ENCODE measurements around the gene FAM20A.
"Not testable (repeated sequence)": the region's sequence is repeated elsewhere in the genome, so short reads cannot be mapped to it uniquely, and the experiment has no call there.

The FAM20A gene

DNA sequence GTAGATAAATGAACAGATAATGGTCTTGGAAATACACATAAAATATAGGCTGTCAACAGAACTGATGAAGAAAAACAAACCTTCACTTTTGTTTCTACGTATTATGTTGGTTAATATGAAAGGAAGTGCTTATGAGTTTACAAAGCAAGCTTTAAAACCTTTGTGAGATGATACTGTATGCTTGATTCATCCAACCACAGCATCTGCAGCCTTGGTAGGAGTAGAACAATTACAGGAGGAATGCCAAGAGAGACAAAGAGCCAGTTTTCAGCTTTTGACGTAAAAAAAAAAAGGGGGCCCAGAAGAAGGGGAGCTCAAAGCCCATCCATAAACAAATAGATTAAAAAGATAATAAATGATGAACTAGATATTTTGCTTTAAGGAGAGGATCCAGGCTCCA is 13.3 kb downstream of the FAM20A start:
- DNase-seq = no peak

- no peak for DNase-seq
Observed at GRCh38 chr17:68587026-68587425, 14.1 kb downstream of the FAM20A start.

DNA sequence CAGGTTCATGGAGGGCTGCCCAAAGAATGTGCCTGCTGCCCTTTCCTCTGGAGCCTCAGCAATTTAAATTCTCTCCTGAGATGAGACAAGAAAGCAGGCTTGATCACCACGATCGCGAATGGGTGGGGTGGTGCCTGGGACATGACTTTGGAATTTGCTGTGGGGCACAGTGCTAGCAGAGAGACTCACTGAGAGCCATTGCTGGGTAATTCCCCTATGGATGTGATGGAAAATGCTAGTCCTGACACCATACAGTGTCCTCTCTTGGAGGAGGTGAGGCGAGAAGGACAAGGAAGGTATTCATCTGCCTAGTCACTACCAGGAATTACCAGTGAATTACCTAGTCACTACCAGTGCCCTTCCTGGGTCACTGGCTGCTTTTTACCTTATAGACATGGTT is 15.5 kb downstream of the FAM20A start:
- no peak for DNase-seq

DNA sequence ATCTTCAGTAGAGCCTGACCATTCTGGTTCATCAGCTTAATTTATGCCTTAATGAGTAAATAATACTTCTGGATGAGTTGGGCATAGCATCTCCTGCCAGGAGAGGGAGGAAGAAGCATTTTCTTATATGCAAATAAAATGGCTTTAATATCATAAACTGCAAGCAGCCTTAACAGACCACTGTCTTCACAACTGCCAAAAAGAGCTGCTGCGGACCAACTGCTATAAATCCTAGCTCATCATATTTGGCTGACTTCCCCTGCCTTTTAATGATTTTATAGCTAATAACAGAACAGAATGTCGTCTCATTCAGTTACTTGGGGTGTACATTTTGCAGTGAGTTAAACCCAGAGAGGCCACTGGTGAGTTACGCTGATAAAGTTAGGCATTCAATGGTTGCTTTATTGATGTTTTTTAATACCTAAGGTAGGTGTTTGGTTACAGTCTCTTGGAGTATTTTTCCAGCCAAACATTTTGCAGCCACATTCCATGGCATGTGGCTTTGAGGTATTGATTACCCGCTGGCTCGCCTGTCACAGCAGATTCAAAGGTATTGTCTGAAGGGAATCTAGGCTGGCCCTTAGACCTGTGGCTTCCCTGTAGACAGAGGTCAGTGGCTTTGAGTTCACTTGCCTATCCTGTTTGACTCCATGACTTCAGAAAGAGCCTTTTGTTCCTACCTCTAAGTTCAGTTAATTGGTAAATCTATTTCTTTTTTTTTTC is 16.4 kb downstream of the FAM20A start:
- no peak for DNase-seq

DNA sequence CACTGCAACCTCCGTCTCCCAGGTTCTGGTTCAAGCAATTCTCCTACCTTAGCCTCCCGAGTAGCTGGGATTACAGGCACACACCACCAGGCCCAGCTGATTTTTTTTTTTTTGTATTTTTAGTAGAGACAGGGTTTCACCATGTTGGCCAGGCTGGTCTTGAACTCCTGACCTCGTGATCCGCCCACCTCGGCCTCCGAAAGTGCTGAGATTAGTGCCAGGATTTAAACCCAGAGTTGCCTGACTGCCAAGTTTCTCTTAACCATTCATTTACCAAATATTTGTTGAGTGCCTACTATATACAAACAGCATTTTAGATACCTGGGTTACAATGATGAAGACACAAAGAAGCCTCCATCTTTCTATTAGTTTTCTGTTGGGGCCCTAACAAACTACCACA is 18.3 kb downstream of the FAM20A start:
- DNase-seq = not testable (repeated sequence)

DNA sequence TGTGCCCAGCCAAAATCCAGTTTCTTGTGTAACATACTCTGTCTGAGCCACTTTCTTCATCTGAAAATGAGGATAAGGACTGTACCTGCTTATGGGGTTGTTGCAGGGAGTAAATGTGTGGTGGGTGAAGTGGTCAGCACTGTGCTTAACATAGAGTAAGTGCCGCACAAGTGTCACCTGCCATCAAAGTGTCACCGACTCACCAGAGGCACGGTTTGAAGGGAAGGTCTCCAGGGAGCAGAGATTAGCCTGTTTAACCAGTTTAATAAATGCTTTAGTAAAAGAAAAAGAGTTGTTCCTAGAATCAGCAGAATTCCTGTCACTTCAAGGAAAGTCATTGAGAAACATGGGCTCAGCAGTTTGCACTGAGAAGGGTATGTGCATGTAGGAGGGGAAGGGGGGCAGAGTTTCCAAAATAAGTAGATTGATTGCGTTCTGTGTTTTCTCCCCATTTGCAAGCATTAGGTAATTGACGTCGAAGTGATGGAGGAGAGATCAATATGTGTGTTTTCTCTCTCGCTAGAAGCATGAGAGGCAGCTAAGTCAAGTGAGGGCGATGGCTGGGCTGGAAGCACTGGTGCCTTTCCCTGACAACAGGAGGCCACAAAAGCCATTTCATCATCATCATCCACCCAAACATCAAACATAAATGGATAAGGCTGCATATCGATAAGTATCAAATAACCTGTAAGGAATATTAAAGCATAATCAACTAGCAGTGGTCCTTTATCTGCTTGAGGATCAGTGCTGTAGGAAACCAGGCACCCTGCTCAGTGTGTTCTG is 19.1 kb downstream of the FAM20A start:
- DNase-seq = no peak

DNA sequence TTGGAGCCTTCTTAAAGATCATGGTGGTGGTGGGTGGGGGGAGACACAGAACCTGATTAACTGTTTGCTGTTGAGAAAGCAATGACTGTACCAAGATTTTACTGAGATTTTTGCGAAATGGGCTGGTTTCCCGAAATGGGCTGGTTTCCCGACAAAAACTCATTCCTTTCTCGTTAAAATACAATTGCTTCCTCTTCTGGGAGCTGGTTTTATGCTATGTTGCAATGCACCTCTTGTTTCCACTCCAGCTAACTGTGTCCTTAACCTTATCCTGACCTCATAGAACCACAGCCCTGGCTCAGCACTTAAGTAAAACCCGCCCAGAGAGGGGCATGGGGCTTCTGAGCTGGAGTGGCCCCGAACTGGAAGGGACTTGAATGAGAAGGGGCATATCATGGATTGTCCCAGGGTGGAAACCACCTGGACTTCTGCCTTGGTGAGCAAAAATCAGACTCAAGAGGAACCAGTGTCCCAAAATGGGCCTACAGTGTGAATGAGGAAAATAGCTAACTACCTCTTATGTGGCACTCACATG is 20.9 kb downstream of the FAM20A start:
- no peak for DNase-seq

DNA sequence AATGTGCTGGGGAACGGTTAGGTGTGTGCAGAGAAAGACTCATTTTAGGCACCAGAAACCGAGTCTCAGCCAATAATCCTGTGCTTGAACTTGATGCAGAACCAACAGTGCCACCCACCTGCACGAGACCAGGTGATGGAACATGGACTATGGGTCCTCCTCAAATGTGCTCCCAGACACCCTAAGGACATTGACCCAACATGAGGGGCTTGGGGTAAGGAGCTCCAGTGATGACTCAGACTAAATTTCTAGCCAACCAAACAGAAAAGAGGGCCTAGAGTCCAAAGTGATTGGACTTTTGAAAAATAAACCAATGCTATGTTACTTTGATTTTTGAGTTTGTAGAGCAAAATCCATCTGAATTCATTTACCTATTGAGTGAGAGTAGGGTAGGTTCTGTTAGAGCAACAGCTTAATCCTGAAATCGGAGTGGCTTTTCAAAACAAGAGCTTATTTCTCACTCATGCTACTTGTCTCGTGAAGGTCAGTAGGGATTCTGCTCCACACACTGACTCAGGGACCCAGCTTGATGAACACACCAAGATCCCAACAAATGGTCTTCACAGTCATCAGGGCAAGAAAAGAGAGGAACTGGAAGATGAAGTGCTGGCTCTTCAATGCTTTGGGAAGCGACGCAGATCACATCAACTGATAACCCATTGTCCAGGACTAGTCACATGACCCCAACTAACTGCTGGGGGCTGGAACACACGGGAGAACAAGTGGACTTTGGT is 21.8 kb downstream of the FAM20A start:
- DNase-seq = no peak

- DNase-seq = no peak
Observed at GRCh38 chr17:68578236-68578635, 22.9 kb downstream of the FAM20A start.

- DNase-seq = no peak
Observed at GRCh38 chr17:68577497-68577821, 23.7 kb downstream of the FAM20A start.

DNA sequence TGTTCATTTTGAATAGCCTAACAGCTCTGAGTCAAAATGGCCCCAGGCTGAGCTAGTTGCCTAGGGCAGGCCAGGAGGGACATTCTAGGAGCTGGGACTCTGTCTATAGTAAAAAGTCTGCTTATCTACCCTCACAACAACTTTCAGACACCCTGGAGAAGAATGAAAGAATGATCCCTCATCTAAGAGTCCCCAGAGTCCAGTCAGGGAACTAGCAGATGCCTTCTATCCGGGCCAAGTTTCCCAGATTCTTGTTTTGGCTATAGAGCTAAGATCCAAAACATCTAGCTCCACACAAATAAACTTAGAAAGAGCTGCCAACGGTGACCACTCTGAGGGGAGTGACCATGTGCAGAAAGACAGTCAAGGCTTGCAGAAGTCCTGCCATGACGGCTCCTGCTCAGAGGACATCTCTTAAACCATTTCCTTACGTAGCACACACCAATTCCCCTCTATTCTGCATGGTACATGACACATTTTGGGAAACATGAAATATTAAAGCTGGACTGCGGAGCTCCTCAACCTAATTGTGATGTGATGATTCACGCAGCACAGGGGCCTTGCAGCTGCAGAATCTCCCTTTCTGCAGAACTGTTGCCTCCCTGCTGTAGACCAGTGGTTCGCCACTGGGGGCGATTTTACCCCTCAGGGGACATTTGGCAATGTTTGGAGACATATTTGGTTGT is 24.2 kb downstream of the FAM20A start:
- peak; percentile 69 for DNase-seq

DNA sequence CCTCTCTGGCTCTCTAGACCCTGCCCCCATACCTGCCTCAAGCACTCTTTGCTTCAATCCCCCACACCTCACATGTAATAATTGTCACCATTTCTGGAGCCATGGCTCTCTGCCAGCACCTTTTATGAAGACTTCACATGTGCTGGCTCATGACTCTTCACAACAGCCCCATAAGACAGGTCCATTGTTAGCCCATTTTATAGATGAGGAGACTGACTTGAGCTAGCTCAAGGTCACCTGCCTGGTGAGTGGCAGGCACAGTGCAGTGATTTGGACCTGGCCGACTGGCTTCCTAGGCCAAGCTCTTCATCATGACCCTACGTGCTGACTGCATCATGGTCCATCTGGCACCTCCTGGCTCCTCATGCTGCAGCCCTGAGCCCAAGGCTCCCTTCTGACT is 25.0 kb downstream of the FAM20A start:
- no peak for DNase-seq

DNA sequence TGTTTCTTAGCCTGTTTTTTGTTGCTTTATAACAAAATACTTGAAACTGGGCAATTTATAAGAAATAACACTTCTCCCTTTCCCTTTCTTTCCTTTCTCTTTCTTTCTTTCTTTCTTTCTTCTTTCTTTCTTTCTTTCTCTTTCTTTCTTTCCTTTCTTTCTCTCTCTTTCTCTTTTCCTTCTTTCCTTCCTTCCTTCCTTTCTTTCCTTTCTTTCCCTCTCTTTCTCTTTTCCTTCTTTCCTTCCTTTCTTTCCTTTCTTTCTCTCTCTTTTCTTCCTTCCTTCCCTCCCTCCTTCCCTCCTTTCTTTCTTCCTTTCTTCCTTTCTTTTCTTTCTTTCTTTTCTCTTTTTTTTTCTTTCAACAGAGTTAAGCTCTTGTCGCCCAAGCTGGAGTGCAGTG is 27.8 kb downstream of the FAM20A start:
- no peak for DNase-seq

DNA sequence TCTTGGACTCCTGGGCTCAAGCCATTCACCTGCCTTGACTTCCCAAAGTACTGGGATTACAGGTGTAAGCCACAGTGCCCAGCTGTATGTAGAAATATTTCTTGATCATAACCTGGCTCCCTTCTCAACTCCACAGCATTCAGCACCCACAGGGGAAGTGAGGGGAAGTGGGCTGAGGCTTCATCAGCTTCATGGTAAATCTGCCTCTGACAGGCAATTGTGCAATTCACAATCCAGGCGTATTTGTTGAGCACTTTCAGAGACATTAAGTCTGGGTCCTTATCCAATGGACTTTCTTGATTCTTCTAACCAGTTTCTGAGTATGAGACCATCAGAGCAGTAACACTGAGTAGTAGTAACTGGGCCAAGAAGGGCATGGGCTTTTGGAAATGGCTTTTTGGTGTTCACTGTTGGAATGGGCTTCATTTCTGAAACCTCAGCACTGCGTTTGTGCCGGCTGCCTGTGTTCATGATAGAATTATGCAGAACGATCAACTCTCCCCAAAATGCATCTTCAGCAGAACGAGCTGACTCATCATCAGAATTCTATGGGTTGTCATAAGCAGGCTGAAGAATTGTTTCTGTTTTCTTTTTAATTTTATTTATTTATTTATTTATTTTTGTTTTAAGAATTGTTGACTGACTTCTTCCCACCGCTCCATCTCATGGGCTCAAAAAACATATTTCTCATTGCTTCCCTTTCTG is 28.9 kb downstream of the FAM20A start:
- DNase-seq = no peak

GRCh38 chr17:68570526-68570925 is 30.6 kb downstream of the FAM20A start:
- no peak for DNase-seq

DNA sequence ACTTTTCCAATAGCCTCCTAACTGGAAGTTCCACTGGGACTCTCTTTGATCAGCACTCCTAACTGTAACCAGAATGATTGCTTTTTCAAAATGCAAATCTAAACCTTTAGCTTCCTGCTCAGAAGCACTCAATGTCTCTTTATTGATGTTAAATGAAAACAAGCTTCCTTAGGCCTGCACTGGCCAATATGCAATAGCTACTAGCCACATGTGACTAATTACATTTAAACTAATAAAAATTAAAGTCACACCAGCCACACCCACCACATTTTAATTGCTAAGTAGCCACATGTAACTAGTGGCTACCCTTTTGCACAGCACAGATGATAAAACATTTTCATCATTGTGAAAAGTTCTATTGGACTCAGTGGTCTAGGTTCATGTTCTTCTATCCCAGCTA is 31.8 kb downstream of the FAM20A start:
- no peak for DNase-seq

GRCh38 chr17:68568581-68568980 is 32.6 kb downstream of the FAM20A start:
- no peak for DNase-seq

- DNase-seq = no peak
Observed at GRCh38 chr17:68567581-68567980, 33.6 kb downstream of the FAM20A start.

GRCh38 chr17:68567035-68567434 is 34.1 kb downstream of the FAM20A start:
- DNase-seq = no peak

DNA sequence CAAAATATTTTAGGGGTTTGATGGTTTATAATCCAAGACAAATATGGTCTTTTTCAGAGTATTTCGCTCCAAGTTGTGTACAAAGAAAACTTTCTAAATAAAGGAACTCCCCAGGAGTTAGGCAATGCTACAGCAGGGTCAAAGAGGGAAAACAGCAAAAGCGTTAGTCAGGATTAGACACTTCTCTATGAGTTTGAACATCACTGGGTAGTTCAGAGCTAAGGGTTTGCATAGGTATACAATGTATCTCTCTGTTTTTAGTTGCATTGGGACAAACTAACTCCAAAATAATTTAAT is 34.8 kb downstream of the FAM20A start:
- DNase-seq = no peak

- DNase-seq = no peak
Observed at GRCh38 chr17:68565661-68566441, 35.3 kb downstream of the FAM20A start.

Data from T1000 (cell line).